Gastroesophageal sphincter (tissue), 3 donors: Measurements from ENCODE around the gene TSPAN9.

Experiments
- CTCF ChIP-seq, 4 experiments: fragments of 200-600 bp in 2 of 4; fragments of 450-650 bp in 2 of 4; sonication (generic) in 1 of 4; IDR thresholded peaks; one replicate each; pipeline ENCODE4 v1.5.1; 2017 to 2019; ENCODE audit warnings: antibody characterized with exemption in 4 of 4, mild to moderate bottlenecking in 2 of 4, moderate library complexity in 2 of 4
- EP300 ChIP-seq: sonication (generic); formaldehyde crosslinking; IDR thresholded peaks from one replicate; pipeline ENCODE4 v1.6.1; 2017; ENCODE audit warnings: antibody characterized with exemption, mild to moderate bottlenecking
- POLR2A ChIP-seq, 2 donors: fragments of 450-650 bp; IDR thresholded peaks; one replicate each; pipeline ENCODE4 v1.6.1; 2017; ENCODE audit warnings: antibody characterized with exemption in 2 of 2, mild to moderate bottlenecking in 2 of 2, moderate library complexity in 1 of 2
- POLR2AphosphoS5 ChIP-seq: sonication (generic); formaldehyde crosslinking; IDR thresholded peaks from one replicate; pipeline ENCODE4 v1.6.1; 2017; ENCODE audit warnings: antibody characterized with exemption

GRCh38 chr12:3207858-3208257 lies 130.7 kb downstream of the TSPAN9 start:
- TF ChIP-seq CTCF (IDR thresholded peaks at IDR 0.05) = no peak
- TF ChIP-seq EP300 = no peak
- TF ChIP-seq POLR2AphosphoS5 = no peak
- no peak for TF ChIP-seq POLR2A (IDR thresholded peaks at IDR 0.05)
